HEK293T (cell line): ENCODE measurements around the gene TMEM51.

Experiments
- BHLHE40 ChIP-seq: fragments of 450-650 bp; IDR thresholded peaks from 2 replicates; pipeline ENCODE4 v1.6.1; 2016; ENCODE audit warnings: mild to moderate bottlenecking, moderate library complexity, borderline replicate concordance
- CTBP1 ChIP-seq: fragments of 450-650 bp; IDR thresholded peaks from 2 replicates; pipeline ENCODE4 v1.6.1; 2016; ENCODE audit warnings: borderline replicate concordance
- ELF4 ChIP-seq: fragments of 450-650 bp; IDR thresholded peaks from 2 replicates; pipeline ENCODE4 v1.6.1; 2017; ENCODE audit warnings: antibody characterized with exemption
- FOXA1 ChIP-seq: fragments of 450-650 bp; IDR thresholded peaks from 2 replicates; pipeline ENCODE4 v1.6.1; 2016; ENCODE audit warnings: mild to moderate bottlenecking
- FOXK2 ChIP-seq: fragments of 450-650 bp; IDR thresholded peaks from 2 replicates; pipeline ENCODE4 v1.6.1; 2016; ENCODE audit warnings: mild to moderate bottlenecking
- FOXM1 ChIP-seq: fragments of 450-650 bp; IDR thresholded peaks from 2 replicates; pipeline ENCODE4 v1.6.1; 2017; ENCODE audit warnings: mild to moderate bottlenecking, borderline replicate concordance
- HDGF ChIP-seq: fragments of 450-650 bp; IDR thresholded peaks from 2 replicates; pipeline ENCODE4 v1.6.1; 2017; ENCODE audit warnings: antibody characterized with exemption, borderline replicate concordance
- LEF1 ChIP-seq: fragments of 450-650 bp; IDR thresholded peaks from 2 replicates; pipeline ENCODE4 v1.6.1; 2017; ENCODE audit warnings: mild to moderate bottlenecking, borderline replicate concordance
- NFRKB ChIP-seq: fragments of 450-650 bp; IDR thresholded peaks from 2 replicates; pipeline ENCODE4 v1.6.1; 2016; ENCODE audit warnings: mild to moderate bottlenecking, moderate library complexity
- SP1 ChIP-seq: fragments of 450-650 bp; IDR thresholded peaks from 2 replicates; pipeline ENCODE4 v1.6.1; 2017
- SUZ12 ChIP-seq: fragments of 450-650 bp; IDR thresholded peaks from 2 replicates; pipeline ENCODE4 v1.6.1; 2016; ENCODE audit warnings: mild to moderate bottlenecking
- TARDBP ChIP-seq: fragments of 450-650 bp; IDR thresholded peaks from 2 replicates; pipeline ENCODE4 v1.6.1; 2016

DNA sequence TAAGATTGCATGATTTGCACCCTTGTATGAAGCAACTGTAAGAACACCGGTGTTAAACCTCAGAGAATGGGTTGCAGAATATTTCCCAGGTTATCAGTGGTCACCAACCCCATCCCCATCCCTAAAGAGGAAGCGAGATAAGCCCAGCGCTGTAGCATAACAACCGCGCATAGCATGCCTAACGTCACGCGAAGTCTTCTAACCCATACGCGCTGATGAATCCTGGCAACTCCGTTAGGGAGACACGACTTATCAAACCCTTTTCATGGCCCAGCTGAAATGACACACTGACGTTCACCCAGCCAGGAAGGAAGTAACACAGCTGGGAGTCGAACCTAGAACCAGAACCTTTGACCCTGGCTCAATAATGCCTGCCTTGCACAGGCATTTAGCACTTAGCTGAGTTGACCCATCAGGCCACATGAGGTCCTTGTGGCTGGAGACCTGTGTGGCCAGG, 24.2 kb downstream of the TMEM51 start:
- TF ChIP-seq ELF4: no peak
- no peak for TF ChIP-seq SP1
- TF ChIP-seq BHLHE40: no peak
- no peak for TF ChIP-seq CTBP1
- TF ChIP-seq FOXM1: no peak
- TF ChIP-seq FOXK2: no peak
- TF ChIP-seq LEF1: no peak
- TF ChIP-seq NFRKB: no peak
- no peak for TF ChIP-seq FOXA1
- no peak for TF ChIP-seq HDGF
- no peak for TF ChIP-seq SUZ12
- no peak for TF ChIP-seq TARDBP
